Sigmoid colon (tissue), 4 donors: ENCODE measurements around the gene NCOA1.

Experiments
- EP300 ChIP-seq, 4 donors: sonication (generic); formaldehyde crosslinking; IDR thresholded peaks; one replicate each; pipeline ENCODE4 v1.6.1; 2017; ENCODE audit warnings: antibody characterized with exemption in 4 of 4
- POLR2A ChIP-seq, 2 donors: fragments of 450-650 bp; IDR thresholded peaks; one replicate each; pipeline ENCODE4 v1.6.1; 2016; ENCODE audit warnings: antibody characterized with exemption in 2 of 2, mild to moderate bottlenecking in 2 of 2, moderate library complexity in 2 of 2
- TF ChIP-seq, protein P1 (sequence below), 4 experiments: fragments of 450-650 bp in 3 of 4; fragments of 200-600 bp in 1 of 4; IDR thresholded peaks; one replicate each; pipeline ENCODE4 v1.5.1; 2016 to 2019; ENCODE audit warnings: antibody characterized with exemption in 4 of 4, mild to moderate bottlenecking in 3 of 4, moderate library complexity in 2 of 4

GRCh38 chr2:24459224-24460161 lies 31.6 kb upstream of the NCOA1 start:
- TF ChIP-seq POLR2A (IDR thresholded peaks at IDR 0.05): no peak
- TF ChIP-seq, protein P1, sequence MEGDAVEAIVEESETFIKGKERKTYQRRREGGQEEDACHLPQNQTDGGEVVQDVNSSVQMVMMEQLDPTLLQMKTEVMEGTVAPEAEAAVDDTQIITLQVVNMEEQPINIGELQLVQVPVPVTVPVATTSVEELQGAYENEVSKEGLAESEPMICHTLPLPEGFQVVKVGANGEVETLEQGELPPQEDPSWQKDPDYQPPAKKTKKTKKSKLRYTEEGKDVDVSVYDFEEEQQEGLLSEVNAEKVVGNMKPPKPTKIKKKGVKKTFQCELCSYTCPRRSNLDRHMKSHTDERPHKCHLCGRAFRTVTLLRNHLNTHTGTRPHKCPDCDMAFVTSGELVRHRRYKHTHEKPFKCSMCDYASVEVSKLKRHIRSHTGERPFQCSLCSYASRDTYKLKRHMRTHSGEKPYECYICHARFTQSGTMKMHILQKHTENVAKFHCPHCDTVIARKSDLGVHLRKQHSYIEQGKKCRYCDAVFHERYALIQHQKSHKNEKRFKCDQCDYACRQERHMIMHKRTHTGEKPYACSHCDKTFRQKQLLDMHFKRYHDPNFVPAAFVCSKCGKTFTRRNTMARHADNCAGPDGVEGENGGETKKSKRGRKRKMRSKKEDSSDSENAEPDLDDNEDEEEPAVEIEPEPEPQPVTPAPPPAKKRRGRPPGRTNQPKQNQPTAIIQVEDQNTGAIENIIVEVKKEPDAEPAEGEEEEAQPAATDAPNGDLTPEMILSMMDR (IDR thresholded peaks at IDR 0.05): no peak
- no peak for TF ChIP-seq EP300 (IDR thresholded peaks at IDR 0.05)
